GM12801 (cell line): ENCODE data around the gene GPHN.

Experiments
- CTCF ChIP-seq: IDR thresholded peaks from one replicate; pipeline ENCODE4 v1.5.1; 2011; ENCODE audit warnings: control low read depth; ENCODE audit not compliant: insufficient read length; ENCODE audit errors: extremely low read depth

GPHN gene

GRCh38 chr14:66724996-66725395 is 217.0 kb downstream of the GPHN start:
- TF ChIP-seq CTCF: no peak

- no peak for TF ChIP-seq CTCF
These were observed 227.9 kb downstream of the GPHN start for GRCh38 chr14:66735853-66736252.

- TF ChIP-seq CTCF: no peak
These were observed 231.9 kb downstream of the GPHN start for GRCh38 chr14:66739826-66740225.

- TF ChIP-seq CTCF: no peak
These were observed 237.1 kb downstream of the GPHN start for GRCh38 chr14:66745078-66745477.

- no peak for TF ChIP-seq CTCF
These were observed 238.5 kb downstream of the GPHN start for GRCh38 chr14:66746316-66747006.

GRCh38 chr14:66752109-66752508 is 244.2 kb downstream of the GPHN start:
- no peak for TF ChIP-seq CTCF

GRCh38 chr14:66758031-66758613 is 250.2 kb downstream of the GPHN start:
- TF ChIP-seq CTCF: no peak
